ENCODE results near the gene MPP2.
"Not testable (repeated sequence)": the region's sequence is repeated elsewhere in the genome, so short reads cannot be mapped to it uniquely, and the experiment has no call there.

MPP2 gene

DNA sequence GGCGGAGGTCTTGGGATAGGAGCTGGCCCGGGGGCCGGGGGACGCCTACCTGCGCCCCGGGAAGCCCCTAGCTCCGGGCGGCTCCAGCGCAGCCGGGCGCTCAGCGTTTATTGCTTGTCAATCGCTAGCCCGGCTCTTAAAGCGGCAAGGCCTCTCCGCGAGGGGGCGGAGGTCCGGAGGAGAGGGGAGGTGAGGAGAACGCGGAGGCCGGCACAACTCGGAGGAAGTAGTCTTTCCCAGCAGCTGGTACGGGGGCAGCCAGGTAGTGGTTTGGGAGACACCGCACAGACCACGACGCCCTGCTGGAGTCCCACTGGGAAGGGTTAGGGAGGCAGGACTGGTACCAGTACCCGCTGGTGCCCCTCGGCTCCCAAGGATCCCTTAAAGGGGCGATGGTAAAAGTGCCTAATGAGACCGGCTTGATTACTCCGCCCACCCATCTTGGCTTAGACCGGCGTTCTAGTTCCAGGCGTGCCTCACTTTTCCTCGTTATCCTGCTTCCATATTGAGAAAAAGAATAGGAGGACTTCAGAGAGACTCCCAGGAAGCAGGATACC lies at the start of gene MPP2:
MPP2 (minus strand) TSS at position 112 of the 557 bp plus-strand sequence. CDS start 3,076 bp downstream, outside the sequence.
- DNase-seq: peak; percentile 34 to 54

GRCh38 chr17:43956222-43956621 lies 48.9 kb upstream of the MPP2 start:
- DNase-seq: no peak

DNA sequence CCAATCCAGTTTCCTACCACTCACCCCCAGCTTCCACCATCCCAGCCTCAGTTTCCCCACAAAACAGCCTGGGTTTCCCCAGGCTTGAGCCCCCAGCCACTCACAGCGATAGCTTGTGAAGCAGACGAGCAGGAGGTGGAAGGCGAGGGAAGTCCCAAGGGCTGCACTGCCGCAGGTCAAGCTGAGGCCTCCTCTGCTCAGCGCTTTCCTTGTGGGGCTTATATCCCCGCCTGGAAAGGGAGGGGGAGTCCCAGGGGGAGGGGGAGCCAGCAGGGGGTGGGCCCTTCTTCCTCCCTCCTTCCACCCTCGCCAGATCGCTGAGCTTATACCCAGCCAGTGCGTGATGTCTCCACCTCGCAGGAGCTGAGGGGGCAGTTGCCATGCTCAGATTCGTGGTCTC lies 46.4 kb upstream of the MPP2 start, which contains the start of gene PYY:
PYY (minus strand) TSS at position 195 of the 400 bp plus-strand sequence. CDS start 457 bp downstream, outside the sequence.
- no peak for DNase-seq

GRCh38 chr17:43952724-43953666 lies 45.7 kb upstream of the MPP2 start:
- DNase-seq: no peak

DNA sequence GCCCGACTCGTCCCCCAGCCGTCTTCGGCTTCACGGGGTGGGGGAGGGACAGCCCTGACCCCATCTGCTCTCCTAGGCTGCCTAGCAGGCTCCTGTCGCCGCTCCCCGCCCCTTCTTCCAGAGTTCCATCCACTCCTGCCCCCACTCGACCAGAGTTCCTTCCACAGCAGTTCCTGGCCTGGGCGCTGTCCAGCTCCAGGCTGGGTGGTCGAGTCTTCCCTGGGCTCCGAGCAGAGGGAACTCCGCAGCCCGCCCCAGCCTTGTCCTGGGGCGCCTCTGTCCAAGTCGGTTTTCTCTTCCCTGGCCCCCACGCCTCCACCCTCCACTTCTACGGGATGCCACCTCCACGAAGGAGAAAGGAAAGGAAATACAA lies 45.0 kb upstream of the MPP2 start:
- no peak for DNase-seq

- DNase-seq: no peak
Observed at GRCh38 chr17:43951750-43952149, 44.4 kb upstream of the MPP2 start.

- DNase-seq: no peak
Observed at GRCh38 chr17:43950554-43950953, 43.2 kb upstream of the MPP2 start.

DNA sequence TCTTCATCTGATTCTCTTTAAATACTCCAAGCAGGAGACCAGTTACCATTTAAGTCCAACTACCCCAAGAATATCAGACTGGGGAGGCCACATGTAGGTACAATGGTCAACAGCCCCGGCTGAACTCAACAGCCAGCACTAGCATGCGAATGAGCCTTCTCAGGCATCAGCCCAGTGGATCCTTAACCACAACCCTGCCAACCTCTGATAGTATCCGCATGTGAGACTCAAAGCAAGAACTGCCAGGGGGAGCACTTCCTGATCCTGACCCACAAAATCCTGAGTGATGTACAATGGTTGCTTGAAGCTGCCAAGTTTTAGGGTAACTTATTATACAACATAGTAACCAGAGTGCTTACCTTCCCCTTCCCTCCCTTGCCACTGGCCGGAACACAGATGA lies 42.4 kb upstream of the MPP2 start:
- no peak for DNase-seq

DNA sequence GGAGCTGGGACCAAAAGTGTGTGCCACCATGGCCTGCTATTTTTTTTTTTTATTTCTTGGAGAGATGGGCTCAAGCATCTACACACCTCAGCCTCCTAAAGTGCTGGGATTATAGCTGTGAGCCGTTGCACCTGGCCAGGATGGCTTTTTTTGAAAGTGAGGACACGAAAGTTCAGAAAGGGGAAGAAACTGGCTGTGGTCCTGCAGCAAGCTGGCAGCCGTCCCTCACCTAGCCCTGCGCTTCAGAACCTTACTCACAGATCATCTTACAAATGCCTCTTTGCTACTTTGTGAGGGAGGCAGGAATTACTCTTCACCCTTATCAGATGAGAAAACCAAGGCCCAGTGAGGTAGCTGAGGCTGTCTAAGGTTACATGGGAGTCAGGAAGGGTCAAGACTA lies 39.4 kb upstream of the MPP2 start:
- no peak for DNase-seq

DNA sequence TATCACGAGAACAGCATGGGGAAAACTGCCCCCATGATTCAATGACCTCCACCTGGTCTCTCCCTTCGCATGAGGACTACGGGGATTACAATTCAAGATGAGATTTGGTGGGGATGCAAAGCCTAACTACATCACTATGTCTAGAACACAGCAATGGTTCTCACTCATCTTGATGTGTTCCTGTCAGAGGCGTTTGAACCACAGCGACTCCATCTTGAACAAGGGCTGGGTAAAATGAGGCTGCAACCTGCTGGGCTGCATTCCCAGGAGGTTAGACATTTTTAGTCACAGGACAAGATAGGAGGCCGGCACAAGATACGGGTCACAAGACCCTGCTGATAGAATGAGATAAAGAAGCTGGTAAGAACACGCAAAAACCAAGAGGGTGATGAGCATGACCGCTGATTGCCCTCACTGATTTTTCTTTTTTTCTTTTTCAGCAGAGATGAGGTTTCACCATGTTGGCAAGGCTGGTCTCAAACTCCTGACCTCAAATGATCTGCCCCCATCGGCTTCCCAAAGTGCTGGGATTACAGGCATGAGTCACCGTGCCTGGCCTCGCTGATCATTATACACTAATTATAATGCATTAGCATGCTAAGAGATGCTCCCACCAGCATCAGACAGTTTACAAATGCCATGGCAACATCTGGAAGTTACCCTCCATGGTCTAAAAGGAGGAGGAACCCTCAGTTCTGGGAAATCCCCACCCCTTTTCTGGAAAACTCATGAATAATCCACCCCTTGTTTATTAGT lies 37.9 kb upstream of the MPP2 start:
- DNase-seq: no peak

DNA sequence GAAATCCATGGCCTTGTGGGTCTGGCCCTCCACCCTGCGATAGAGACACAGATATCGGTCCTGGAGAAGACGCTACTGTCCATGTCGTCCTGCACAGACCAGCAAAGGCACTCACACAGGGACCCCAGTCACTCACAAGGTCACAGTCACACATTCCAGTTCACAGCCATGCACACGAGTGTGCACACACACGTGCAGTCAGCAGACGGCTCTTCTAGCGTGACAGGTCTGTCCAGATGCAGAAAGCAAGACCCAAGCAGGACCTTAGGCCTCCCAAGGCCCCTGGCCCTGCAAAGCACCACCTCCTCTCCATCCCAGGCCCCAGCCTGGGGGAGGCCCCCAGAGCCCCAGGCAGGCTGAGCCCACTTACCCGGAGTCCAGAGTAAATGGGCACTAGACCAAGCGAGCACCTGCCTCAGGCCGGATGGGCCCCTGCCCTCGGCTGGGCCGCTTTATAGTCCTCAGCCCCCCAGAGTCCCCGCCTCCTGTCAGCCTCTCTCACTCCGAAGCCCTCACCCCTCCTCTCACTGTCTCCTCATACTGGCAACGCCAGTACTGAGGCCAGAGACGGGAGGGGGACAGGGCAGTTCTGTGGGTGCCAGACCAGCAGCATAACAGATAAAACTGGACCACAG lies 34.8 kb upstream of the MPP2 start, which contains the start of gene PPY:
PPY (minus strand) TSS at position 426 of the 635 bp plus-strand sequence. CDS start 822 bp downstream, outside the sequence.
- no peak for DNase-seq

- no peak for DNase-seq
Observed at GRCh38 chr17:43940630-43941029, 33.3 kb upstream of the MPP2 start.

DNA sequence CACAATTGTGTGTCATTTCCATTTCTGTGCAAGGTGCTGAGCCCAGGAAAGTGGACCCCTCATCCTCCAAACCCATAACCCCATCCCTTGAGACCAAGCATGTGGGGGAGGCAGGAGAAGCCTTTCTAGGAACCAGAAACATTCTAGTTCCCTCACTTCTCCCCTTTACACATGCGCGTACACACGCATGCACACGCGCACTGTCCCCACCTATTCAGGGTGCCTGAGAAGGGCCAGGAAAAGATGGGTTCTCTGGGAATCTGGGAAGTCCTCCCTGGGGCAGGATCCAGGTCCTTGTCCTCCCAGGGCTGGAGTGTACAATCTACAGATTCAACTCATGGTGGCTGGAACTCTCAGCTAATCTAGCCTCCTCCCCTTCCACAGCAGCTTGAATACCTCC lies 32.5 kb upstream of the MPP2 start:
- DNase-seq: no peak

- not testable (repeated sequence) for DNase-seq
Observed at GRCh38 chr17:43939452-43939851, 32.1 kb upstream of the MPP2 start.

GRCh38 chr17:43938838-43939182 lies 31.5 kb upstream of the MPP2 start:
- DNase-seq: no peak

- no peak for DNase-seq
Observed at GRCh38 chr17:43936434-43936833, 29.1 kb upstream of the MPP2 start.

GRCh38 chr17:43935926-43936261 lies 28.6 kb upstream of the MPP2 start:
- DNase-seq: no peak

GRCh38 chr17:43935204-43935925 lies 28.0 kb upstream of the MPP2 start:
- no peak for DNase-seq

- no peak for DNase-seq
Observed at GRCh38 chr17:43932923-43933322, 25.6 kb upstream of the MPP2 start.

DNA sequence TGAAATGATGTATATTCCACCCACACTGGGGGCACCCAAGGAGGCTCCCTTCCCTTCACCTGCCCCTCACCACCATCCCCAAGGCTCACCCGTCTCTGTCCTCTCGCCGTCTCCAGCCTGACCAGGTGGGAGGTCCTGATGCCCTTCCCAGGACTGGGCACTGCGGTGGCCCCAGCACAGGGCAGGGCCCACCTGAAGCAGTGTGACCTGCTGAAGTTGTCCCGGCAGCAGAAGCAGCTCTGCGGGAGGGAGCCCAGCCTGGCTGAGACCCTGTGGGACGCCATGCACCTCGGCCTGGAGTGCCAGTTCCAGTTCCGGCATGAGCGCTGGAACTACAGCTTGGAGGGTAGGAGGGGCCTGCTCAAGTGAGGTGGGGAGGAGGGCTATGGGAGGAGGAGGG lies 25.0 kb upstream of the MPP2 start:
- no peak for DNase-seq

- DNase-seq: no peak
Observed at GRCh38 chr17:43931062-43931571, 23.8 kb upstream of the MPP2 start.

DNA sequence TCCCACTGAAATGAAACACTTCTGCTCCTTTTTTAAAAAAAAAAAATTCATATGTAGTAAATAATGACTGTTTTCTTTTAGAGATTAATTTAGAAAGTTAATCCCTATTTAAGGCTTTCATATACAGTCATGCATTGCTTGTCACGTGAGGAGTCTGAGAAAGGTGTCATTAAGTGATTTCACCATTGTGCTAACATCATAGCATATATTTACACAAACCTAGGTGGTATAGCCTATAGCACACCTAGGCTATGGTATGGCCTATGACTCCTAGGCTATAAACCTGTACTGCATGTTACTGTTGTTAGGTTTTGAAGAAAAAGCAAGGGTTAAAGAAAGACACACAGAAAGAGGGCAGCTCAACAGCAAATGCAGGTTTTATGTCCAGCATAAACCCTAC lies 21.3 kb upstream of the MPP2 start:
- DNase-seq: no peak
